Measurements from ENCODE around the gene GPD1L. TPM values are rescaled to one million over a fixed set of nuclear protein-coding genes. Genes with fewer than 3 reads are reported as not detected.
"Not testable (repeated sequence)": the region's sequence is repeated elsewhere in the genome, so short reads cannot be mapped to it uniquely, and the experiment has no call there.

GPD1L gene
- total and polyA plus RNA-seq, 2 donors (not counting 1 experiment from before 2014, with no cell fraction given), result 4.7 to 9.3 TPM

DNA sequence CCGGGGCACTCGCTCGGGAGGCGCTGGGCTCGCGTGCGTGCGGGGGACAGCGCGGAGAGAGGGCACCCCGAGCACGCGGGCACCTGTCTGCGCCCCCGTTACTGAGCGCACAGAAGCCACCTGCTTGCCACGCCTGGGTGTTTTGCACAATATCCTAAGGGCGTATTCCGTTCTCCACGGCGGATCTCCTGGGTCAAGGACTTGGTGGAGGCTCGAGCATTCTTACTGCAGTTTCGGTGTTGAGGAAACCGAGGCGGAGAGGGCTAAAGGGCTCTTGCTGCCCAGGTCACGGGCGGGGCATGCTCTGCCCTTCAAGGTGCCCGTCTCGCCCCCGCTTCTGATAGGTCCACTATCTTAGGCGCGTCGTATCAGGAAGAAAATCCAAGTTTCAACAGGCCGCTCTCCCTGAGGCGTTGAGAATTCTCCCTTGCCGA is 526 bp downstream of the GPD1L start:
- Histone ChIP-seq H3K36me3 (replicated peaks in 1 of 2; ENCODE audit: control extremely low read depth in 1 of 2, control insufficient read depth in 1 of 2, extremely low read depth in 1 of 2, insufficient read depth in 2 of 2, low read length in 1 of 2) (no peaks in the 10 kb centered on the region), H3K4me2 (replicated peaks; ENCODE audit: low read depth, low read length, poor library complexity, severe bottlenecking) (peak overlapping the region; percentile 81), H2AFZ (ENCODE audit: insufficient read depth, low read depth, low read length, poor library complexity, severe bottlenecking) (peak overlapping the region; percentile 98), H3K27me3 (replicated peaks in 1 of 4; ENCODE audit: control extremely low read depth in 1 of 4, control insufficient read depth in 3 of 4, insufficient read depth in 4 of 4, low read length in 3 of 4) (no peaks in the 10 kb centered on the region), H3K9me3 (ENCODE audit: control extremely low read depth in 1 of 3, control insufficient read depth in 2 of 3, insufficient read depth in 1 of 3, low read length in 2 of 3) (peaks cover 3 to 13% (median 10%) of the 10 kb centered on the region in 3 donors), H3K79me2 (ENCODE audit: control insufficient read depth, insufficient read depth, low read length) (peaks cover 49% of the 10 kb centered on the region), H4K20me1 (ENCODE audit: control insufficient read depth, insufficient read depth, low read length, poor library complexity, severe bottlenecking) (no peaks in the 10 kb centered on the region), H3K4me3 (ENCODE audit: control extremely low read depth in 1 of 5, extremely low read depth in 1 of 5, insufficient read depth in 1 of 5, low read depth in 2 of 5, low read length in 4 of 5) (peak overlapping the region; percentile 46 to 79 (median 75)), H3K4me1 (ENCODE audit: control insufficient read depth in 2 of 2, insufficient read depth in 2 of 2, low read length in 2 of 2) (peaks cover 11 to 14% of the 10 kb centered on the region in 2 donors), H3K27ac (ENCODE audit: low read length in 2 of 2) (no peak overlapping the region), H3K9ac (ENCODE audit: low read length) (peak overlapping the region; percentile 73)
- H3K27me3 Mint-ChIP-seq, result no peaks in the 10 kb centered on the region
- H3K9me3 Mint-ChIP-seq (ENCODE audit: insufficient read depth), result peaks cover 3% of the 10 kb centered on the region
- ATAC-seq (ENCODE audit: low read depth) (no peak), DNase-seq (no peak)
- peaks cover 15% of the 10 kb centered on the region for H3K4me1 Mint-ChIP-seq
- POLR2A ChIA-PET, result interaction anchor here (0.5 to 1.0 kb wide), 2 partner anchors 126 to 990 kb away, joined by 3 to 6 read pairs; partner anchors contain the start of genes OSBPL10 and ZNF860
- CTCF ChIA-PET, result interaction anchor here (0.6 to 1.2 kb wide), 2 partner anchors 37 to 496 kb away, joined by 3 to 4 read pairs; no protein-coding TSS in a partner anchor
- intact Hi-C loops (cut with micrococcal nuclease), result loop anchor here (1.0 to 2.0 kb wide), 5 partner anchors 37 to 578 kb away; partner anchors contain the start of genes CNOT10, OSBPL10, STT3B and ZNF860
- no peak for TF ChIP-seq EZH2 (IDR thresholded peaks at IDR 0.05; ENCODE audit: borderline replicate concordance, insufficient read depth, low read depth, low read length, poor library complexity, severe bottlenecking)
- peak overlapping the region; percentile 88 for H3K27ac Mint-ChIP-seq
- H3K4me3 Mint-ChIP-seq, result peak overlapping the region; percentile 94
- 3% methylated on average over 35 of the region's 36 CpGs for WGBS (ENCODE audit: insufficient coverage)

DNA sequence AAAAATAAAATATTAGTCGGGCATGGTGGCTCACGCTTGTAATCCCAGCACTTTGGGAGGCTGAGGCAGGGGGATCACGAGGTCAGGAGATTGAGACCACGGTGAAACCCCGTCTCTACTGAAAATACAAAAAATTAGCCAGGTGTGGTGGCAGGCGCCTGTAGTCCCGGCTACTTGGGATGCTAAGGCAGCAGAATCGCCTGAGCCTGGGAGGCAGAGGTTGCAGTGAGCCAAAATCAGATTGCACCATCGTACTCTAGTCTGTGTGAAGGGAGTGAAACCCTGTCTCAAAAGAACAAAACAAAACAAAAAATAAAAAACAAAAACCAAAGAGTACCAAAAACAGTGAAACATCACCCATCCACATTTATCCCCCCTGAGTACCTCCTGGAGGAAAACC is 1.8 kb downstream of the GPD1L start:
- not testable (repeated sequence) for H3K4me2 ChIP-seq (replicated peaks; ENCODE audit: low read depth, low read length, poor library complexity, severe bottlenecking)
- peak overlapping the region; percentile 15 for H3K4me3 Mint-ChIP-seq

More for the DNA sequence above, 1.8 kb downstream of the GPD1L start:
- DNase-seq; ATAC-seq (ENCODE audit: low read depth); H2AFZ ChIP-seq (ENCODE audit: insufficient read depth, low read depth, low read length, poor library complexity, severe bottlenecking); H3K4me3 ChIP-seq (ENCODE audit: control extremely low read depth in 1 of 5, extremely low read depth in 1 of 5, insufficient read depth in 1 of 5, low read depth in 2 of 5, low read length in 4 of 5); H3K27ac Mint-ChIP-seq; H4K20me1 ChIP-seq (ENCODE audit: control insufficient read depth, insufficient read depth, low read length, poor library complexity, severe bottlenecking); CTCF ChIA-PET; H3K27me3 Mint-ChIP-seq; H3K9me3 Mint-ChIP-seq (ENCODE audit: insufficient read depth); H3K36me3 ChIP-seq (replicated peaks in 1 of 2; ENCODE audit: control extremely low read depth in 1 of 2, control insufficient read depth in 1 of 2, extremely low read depth in 1 of 2, insufficient read depth in 2 of 2, low read length in 1 of 2); H3K27me3 ChIP-seq (replicated peaks in 1 of 4; ENCODE audit: control extremely low read depth in 1 of 4, control insufficient read depth in 3 of 4, insufficient read depth in 4 of 4, low read length in 3 of 4); H3K9ac ChIP-seq (ENCODE audit: low read length); H3K9me3 ChIP-seq (ENCODE audit: control extremely low read depth in 1 of 3, control insufficient read depth in 2 of 3, insufficient read depth in 1 of 3, low read length in 2 of 3); intact Hi-C loops (cut with micrococcal nuclease); POLR2A ChIA-PET; H3K27ac ChIP-seq (ENCODE audit: low read length in 2 of 2): not testable (repeated sequence)
- Histone ChIP-seq H3K4me1 (ENCODE audit: control insufficient read depth in 2 of 2, insufficient read depth in 2 of 2, low read length in 2 of 2) (peaks cover 11 to 14% of the 10 kb centered on the region in 2 donors), H3K79me2 (ENCODE audit: control insufficient read depth, insufficient read depth, low read length) (peaks cover 52% of the 10 kb centered on the region)
- 98% methylated on average over 8 of the region's 9 CpGs for WGBS (ENCODE audit: insufficient coverage)
- peaks cover 15% of the 10 kb centered on the region for H3K4me1 Mint-ChIP-seq
